Measurements from ENCODE around the gene PPP2R2D.

Gene PPP2R2D

DNA sequence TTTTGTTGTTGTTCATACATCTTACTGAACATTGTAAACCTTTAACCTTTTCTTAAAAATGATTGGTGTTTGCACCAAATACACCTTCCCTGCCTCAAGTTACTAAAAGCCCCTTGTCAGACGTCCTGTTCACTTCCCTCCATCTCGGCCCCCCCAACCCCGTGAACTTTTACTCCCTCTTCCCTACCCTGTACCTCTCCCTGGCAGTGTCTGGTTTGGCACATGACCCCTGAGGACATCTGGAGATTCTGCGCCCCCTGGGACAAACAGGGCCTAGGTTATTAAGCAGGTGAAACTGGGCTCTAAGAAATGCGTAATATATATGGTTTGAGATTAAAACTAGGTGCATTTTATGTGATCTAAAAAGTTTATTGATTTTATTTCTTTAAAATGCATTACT is 1.4 kb downstream of the PPP2R2D start:
- no peak for TF ChIP-seq ZFX (IDR thresholded peaks at IDR 0.05; ENCODE audit: borderline replicate concordance)
- TF ChIP-seq, protein P1, sequence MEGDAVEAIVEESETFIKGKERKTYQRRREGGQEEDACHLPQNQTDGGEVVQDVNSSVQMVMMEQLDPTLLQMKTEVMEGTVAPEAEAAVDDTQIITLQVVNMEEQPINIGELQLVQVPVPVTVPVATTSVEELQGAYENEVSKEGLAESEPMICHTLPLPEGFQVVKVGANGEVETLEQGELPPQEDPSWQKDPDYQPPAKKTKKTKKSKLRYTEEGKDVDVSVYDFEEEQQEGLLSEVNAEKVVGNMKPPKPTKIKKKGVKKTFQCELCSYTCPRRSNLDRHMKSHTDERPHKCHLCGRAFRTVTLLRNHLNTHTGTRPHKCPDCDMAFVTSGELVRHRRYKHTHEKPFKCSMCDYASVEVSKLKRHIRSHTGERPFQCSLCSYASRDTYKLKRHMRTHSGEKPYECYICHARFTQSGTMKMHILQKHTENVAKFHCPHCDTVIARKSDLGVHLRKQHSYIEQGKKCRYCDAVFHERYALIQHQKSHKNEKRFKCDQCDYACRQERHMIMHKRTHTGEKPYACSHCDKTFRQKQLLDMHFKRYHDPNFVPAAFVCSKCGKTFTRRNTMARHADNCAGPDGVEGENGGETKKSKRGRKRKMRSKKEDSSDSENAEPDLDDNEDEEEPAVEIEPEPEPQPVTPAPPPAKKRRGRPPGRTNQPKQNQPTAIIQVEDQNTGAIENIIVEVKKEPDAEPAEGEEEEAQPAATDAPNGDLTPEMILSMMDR (IDR thresholded peaks at IDR 0.05), result no peak
- 0 out of 2 replicates have a peak overlapping the region, but pooled peaks have one; percentile 73 for H3K27ac ChIP-seq

DNA sequence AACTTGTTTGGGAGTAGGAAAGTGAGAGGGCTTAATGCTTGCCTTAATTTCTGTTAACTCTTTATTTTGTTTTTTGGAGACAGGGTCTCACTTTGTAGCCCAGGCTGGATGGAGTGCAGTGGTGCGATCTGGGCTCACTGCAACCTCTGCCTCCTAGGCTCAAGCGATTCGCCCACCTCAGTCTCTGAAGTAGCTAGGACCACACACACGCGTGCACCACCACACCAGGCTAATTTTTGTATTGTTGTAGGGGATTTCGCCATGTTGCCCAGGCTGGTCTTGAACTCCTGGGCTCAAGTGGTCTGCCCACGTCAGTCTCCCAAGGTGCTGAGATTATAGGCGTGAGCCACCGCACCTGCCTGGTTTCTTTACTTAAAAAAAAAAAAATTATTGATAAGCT is 1.9 kb downstream of the PPP2R2D start:
- TF ChIP-seq, protein P1 (IDR thresholded peaks at IDR 0.05), result no peak
- no peak for TF ChIP-seq ZFX (IDR thresholded peaks at IDR 0.05; ENCODE audit: borderline replicate concordance)
- H3K27ac ChIP-seq, result no peak overlapping the region

DNA sequence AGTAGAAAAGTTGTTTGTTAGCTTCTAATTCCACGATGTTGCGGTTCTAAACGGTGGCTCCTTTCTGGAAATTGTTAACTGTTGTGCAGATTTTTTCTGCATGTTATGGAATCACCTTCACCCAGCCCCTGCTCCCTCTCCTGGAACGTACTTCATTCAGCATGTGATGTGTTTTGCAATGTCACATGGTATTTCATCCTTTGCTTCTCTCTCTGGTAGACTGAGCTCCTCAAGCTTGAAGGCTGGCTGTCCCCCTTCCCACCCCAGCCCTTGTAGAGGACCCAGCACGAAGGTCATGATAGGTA is 4.4 kb downstream of the PPP2R2D start:
- TF ChIP-seq ZFX (IDR thresholded peaks at IDR 0.05; ENCODE audit: borderline replicate concordance), result no peak
- TF ChIP-seq, protein P1 (IDR thresholded peaks at IDR 0.05), result no peak
- H3K27ac ChIP-seq, result no peak overlapping the region

DNA sequence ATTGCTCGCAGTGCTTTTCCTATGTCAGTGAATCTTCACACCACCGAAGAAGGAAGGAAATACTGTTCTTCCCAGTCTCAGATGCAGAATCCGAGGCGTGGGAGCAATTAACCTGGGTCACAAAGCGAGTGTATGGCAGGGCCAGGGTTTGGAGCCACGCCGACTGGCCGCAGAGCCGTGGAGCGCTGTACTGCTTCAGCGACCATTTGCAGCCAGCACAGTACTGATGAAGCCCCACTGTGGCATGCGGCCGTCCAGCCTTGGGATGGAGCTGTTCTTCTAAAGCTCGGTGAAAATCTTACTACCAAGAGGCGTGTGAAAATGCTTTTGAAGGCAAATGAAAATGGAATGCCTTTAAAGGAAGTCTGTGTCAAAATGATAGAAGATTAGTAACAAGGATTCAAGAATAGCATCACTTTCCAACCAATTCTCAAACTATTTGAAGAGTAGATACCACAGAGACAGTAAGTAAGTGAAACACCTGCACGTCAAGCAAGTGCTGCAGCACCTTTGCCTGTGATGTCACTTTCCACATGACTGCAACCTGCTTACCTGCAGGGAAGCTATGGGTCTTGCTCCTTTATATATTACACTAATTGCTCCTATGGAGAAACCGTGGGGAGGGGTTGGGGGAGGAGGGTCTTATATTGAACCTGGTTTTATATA is 4.9 kb downstream of the PPP2R2D start:
- no peak overlapping the region for H3K27ac ChIP-seq
- TF ChIP-seq, protein P1 (IDR thresholded peaks at IDR 0.05), result no peak
- no peak for TF ChIP-seq ZFX (IDR thresholded peaks at IDR 0.05; ENCODE audit: borderline replicate concordance)

DNA sequence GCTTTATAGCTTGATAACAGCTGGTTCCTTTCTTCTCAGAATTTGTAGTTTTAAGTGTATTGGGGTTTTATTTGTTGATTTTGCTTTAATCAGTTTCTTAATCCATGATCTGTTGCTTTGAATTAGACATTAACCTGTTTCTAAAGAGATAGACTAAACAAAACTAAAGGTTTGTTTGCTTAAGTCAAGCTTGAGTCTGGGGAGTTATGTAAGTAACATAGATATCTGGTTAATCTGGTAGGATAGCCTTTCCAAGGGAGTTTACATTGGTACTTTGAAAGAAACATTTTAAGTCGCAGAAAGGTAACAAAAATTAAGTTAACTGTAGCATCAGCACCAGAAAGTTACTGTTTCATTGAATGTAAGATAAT is 5.4 kb downstream of the PPP2R2D start:
- TF ChIP-seq, protein P1 (IDR thresholded peaks at IDR 0.05), result no peak
- no peak for TF ChIP-seq ZFX (IDR thresholded peaks at IDR 0.05; ENCODE audit: borderline replicate concordance)
- H3K27ac ChIP-seq, result no peak overlapping the region

DNA sequence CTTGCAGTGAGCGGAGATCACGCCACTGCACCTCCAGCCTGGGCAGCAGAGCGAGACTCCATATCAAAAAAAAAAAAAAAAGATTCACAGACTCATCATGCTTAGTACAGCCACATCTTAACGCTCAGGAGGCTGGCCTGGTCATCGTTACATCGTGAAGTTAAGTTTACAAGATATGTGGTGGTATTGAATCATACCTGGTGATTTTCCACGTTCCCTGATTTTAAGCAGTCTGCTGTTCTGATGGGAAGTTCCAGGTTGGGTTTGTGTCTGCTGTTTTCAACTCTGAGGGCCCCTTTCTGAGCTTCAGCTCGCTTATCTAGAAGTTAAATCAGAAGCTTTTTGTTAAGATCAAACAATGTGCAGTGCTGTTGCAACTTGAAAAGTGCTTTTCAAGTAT is 6.9 kb downstream of the PPP2R2D start:
- TF ChIP-seq, protein P1 (IDR thresholded peaks at IDR 0.05), result no peak
- TF ChIP-seq ZFX (IDR thresholded peaks at IDR 0.05; ENCODE audit: borderline replicate concordance), result no peak
- no peak overlapping the region for H3K27ac ChIP-seq

DNA sequence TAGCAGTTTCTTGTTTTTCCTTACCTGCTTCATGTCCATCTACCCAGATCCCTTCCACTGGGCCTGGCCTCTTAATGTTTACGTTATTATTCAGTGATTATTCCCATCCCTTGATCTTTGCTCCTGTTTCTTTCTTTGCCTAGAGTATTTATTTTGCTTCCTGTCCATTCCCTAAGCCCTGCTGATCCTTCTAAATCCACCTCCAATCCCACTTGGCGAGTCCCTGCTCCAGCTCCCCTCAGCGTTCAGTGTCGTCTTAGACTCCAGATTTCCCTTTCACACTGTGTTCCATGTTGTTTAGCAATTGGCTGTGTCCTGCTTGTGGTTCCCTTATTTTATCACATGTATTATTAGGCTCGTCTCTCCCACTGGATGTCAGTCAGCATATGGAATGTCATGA is 7.3 kb downstream of the PPP2R2D start:
- TF ChIP-seq ZFX (IDR thresholded peaks at IDR 0.05; ENCODE audit: borderline replicate concordance), result no peak
- TF ChIP-seq, protein P1 (IDR thresholded peaks at IDR 0.05), result no peak
- no peak overlapping the region for H3K27ac ChIP-seq

Data from 22Rv1 (cell line).